SH-SY5Y (cell line): ENCODE results near the gene OR13D1.

Experiments
- GATA2 ChIP-seq: IDR thresholded peaks from 2 replicates; pipeline ENCODE4 v1.6.1; 2011; ENCODE audit warnings: mild to moderate bottlenecking, low read depth, low read length
- GATA3 ChIP-seq: IDR thresholded peaks from 2 replicates; pipeline ENCODE4 v1.6.1; 2011; ENCODE audit warnings: low read depth, mild to moderate bottlenecking, low read length, moderate library complexity

DNA sequence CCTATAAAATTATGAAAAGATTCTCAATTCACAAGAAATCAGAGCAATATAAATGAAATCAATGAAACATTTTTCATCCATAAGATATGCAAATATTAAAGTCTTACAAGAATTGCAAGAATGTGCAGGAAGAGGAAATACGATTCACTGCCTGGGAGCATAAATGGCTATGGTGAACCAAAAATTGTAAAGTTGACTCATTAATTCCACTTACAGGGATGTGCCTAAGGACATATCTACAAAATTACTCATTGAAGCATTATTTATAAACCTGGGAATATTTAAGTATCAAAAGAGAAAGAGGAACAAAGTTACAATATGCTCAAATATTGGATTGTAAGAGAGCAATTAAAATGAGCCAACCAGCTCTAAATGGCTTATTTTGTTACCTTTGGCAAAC lies 46.3 kb downstream of the OR13D1 start:
- TF ChIP-seq GATA3 (no peak), GATA2 (no peak)
